ENCODE measurements around the gene LSAMP. TPM values are rescaled to one million over a fixed set of nuclear protein-coding genes. Genes with fewer than 3 reads are reported as not detected.
A peak's percentile ranks its signal among the peaks of the same experiment; 100 is the strongest.

Gene LSAMP
- total and polyA plus RNA-seq, 2 of the 13 experiments (the other 11 are each of a cell fraction or from before 2014, with no cell fraction given) = not detected

GRCh38 chr3:115783938-115784738 lies 661.1 kb downstream of the LSAMP start (continued):
- TF ChIP-seq, protein P1, sequence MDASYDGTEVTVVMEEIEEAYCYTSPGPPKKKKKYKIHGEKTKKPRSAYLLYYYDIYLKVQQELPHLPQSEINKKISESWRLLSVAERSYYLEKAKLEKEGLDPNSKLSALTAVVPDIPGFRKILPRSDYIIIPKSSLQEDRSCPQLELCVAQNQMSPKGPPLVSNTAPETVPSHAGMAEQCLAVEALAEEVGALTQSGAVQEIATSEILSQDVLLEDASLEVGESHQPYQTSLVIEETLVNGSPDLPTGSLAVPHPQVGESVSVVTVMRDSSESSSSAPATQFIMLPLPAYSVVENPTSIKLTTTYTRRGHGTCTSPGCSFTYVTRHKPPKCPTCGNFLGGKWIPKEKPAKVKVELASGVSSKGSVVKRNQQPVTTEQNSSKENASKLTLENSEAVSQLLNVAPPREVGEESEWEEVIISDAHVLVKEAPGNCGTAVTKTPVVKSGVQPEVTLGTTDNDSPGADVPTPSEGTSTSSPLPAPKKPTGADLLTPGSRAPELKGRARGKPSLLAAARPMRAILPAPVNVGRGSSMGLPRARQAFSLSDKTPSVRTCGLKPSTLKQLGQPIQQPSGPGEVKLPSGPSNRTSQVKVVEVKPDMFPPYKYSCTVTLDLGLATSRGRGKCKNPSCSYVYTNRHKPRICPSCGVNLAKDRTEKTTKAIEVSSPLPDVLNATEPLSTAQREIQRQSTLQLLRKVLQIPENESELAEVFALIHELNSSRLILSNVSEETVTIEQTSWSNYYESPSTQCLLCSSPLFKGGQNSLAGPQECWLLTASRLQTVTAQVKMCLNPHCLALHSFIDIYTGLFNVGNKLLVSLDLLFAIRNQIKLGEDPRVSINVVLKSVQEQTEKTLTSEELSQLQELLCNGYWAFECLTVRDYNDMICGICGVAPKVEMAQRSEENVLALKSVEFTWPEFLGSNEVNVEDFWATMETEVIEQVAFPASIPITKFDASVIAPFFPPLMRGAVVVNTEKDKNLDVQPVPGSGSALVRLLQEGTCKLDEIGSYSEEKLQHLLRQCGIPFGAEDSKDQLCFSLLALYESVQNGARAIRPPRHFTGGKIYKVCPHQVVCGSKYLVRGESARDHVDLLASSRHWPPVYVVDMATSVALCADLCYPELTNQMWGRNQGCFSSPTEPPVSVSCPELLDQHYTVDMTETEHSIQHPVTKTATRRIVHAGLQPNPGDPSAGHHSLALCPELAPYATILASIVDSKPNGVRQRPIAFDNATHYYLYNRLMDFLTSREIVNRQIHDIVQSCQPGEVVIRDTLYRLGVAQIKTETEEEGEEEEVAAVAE (CRISPR knock-in tag; IDR thresholded peaks at IDR 0.05; ENCODE audit: borderline replicate concordance) = no peak
- TF ChIP-seq NONO (IDR thresholded peaks at IDR 0.05) (no peak), NONO (CRISPR knock-in tag; conservative IDR thresholded peaks at IDR 0.05) (peak; percentile 57), ZNF687 (CRISPR knock-in tag; IDR thresholded peaks at IDR 0.05) (peak; percentile 92), ZNF569 (CRISPR knock-in tag; IDR thresholded peaks at IDR 0.05; ENCODE audit: borderline replicate concordance) (no peak), FOXC1 (CRISPR knock-in tag; IDR thresholded peaks at IDR 0.05; ENCODE audit: borderline replicate concordance) (peak; percentile 64; the same call in 1 of the 2 replicates), FOXM1 (CRISPR knock-in tag; IDR thresholded peaks at IDR 0.05) (no peak), POLR2AphosphoS2 (IDR thresholded peaks at IDR 0.05; ENCODE audit: low read depth, low read length) (no peak), TGIF2 (CRISPR knock-in tag; IDR thresholded peaks at IDR 0.05) (peak; percentile 91), MIER2 (CRISPR knock-in tag; IDR thresholded peaks at IDR 0.05) (no peak), KLF15 (CRISPR knock-in tag; IDR thresholded peaks at IDR 0.05; ENCODE audit: borderline replicate concordance) (no peak), ZNF326 (CRISPR knock-in tag; IDR thresholded peaks at IDR 0.05; ENCODE audit: borderline replicate concordance) (no peak), RFX5 (IDR thresholded peaks at IDR 0.05; ENCODE audit: low read depth, low read length) (no peak), ZNF776 (CRISPR knock-in tag; IDR thresholded peaks at IDR 0.05) (no peak; the same call in 1 of the 2 replicates), GABPA (IDR thresholded peaks at IDR 0.05; ENCODE audit: low read depth, low read length) (no peak), GABPA (CRISPR knock-in tag; IDR thresholded peaks at IDR 0.05; ENCODE audit: low read depth) (no peak), ZNF281 (CRISPR knock-in tag; IDR thresholded peaks at IDR 0.05; ENCODE audit: borderline replicate concordance) (peak; percentile 95)

All from HepG2 (cell line).